ENCODE results near the gene CHST15.
"Not testable (repeated sequence)": the region's sequence is repeated elsewhere in the genome, so short reads cannot be mapped to it uniquely, and the experiment has no call there.

CHST15 gene

DNA sequence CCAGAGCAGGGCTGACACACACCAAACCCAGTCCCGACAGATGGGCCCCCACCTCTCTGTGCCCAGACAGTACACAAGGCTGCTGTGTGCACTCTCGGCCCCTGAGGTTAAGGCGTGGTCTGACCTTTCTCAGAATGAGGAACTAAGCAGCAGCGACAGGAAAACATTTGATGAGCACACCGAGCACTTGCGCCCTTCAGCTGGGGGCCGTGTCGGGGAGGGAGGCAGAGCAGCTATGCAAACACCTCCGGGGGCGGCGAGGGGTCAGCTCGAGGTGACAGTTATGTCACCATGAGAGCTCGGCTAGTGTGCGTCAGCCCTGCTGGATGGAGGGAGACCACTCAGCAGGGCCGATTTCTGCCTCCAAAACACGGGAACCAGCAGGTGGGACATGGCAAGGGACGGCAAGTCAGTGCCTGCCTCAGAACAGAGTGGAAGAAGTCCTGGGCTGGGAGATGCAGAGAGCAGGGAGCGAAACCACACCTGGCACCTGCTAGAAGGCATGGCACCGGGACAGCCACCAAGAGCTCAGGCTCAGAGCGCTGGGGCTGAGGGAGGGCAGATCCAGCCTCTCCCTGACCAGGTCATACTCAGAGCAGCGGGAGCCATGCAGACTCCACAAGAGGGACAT, 57.4 kb downstream of the CHST15 start:
- CTCF ChIA-PET = interaction anchor here (0.5 to 0.9 kb wide), 2 partner anchors 90 to 803 kb away, joined by 3 to 5 read pairs; no protein-coding TSS in a partner anchor
- POLR2A ChIA-PET (ENCODE audit: low non-redundant PET) = no interaction called here
- peak overlapping the region; percentile 35 for H3K27ac ChIP-seq
- DNase-seq (ENCODE audit: low spot score) = no peak
- TF ChIP-seq, protein P1, sequence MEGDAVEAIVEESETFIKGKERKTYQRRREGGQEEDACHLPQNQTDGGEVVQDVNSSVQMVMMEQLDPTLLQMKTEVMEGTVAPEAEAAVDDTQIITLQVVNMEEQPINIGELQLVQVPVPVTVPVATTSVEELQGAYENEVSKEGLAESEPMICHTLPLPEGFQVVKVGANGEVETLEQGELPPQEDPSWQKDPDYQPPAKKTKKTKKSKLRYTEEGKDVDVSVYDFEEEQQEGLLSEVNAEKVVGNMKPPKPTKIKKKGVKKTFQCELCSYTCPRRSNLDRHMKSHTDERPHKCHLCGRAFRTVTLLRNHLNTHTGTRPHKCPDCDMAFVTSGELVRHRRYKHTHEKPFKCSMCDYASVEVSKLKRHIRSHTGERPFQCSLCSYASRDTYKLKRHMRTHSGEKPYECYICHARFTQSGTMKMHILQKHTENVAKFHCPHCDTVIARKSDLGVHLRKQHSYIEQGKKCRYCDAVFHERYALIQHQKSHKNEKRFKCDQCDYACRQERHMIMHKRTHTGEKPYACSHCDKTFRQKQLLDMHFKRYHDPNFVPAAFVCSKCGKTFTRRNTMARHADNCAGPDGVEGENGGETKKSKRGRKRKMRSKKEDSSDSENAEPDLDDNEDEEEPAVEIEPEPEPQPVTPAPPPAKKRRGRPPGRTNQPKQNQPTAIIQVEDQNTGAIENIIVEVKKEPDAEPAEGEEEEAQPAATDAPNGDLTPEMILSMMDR (conservative IDR thresholded peaks at IDR 0.05; ENCODE audit: low read depth) = no peak

GRCh38 chr10:124035306-124035927, 58.0 kb downstream of the CHST15 start:
- TF ChIP-seq, protein P1 (conservative IDR thresholded peaks at IDR 0.05; ENCODE audit: low read depth) = no peak
- POLR2A ChIA-PET (ENCODE audit: low non-redundant PET) = no interaction called here
- peak overlapping the region; percentile 35; the same call in 1 of the 2 replicates for H3K27ac ChIP-seq
- CTCF ChIA-PET = no interaction called here
- DNase-seq (ENCODE audit: low spot score) = no peak

DNA sequence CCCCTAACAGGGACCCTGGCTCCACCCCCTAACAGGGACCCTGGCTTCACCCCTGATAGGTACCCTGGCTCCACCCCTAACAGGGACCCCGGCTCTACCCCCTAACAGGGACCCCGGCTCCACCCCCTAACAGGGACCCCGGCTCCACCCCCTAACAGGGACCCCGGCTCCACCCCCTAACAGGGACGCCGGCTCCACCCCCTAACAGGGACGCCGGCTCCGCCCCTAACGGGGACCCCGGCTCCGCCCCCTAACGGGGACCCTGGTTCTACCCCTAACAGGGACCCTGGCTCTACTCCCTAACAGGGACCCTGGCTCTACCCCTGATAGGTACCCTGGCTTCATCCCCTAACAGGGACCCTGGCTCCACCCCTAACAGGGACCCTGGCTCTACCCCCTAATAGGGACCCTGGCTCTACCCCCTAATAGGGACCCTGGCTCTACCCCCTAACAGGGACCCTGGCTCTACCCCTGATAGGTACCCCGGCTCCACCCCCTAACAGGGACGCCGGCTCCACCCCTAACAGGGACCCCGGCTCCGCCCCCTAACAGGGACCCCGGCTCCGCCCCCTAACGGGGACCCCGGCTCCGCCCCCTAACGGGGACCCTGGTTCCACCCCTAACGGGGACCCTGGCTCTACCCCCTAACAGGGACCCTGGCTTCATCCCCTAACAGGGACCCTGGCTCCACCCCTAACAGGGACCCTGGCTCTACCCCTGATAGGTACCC, 58.7 kb downstream of the CHST15 start:
- DNase-seq (ENCODE audit: low spot score); H3K27ac ChIP-seq; POLR2A ChIA-PET (ENCODE audit: low non-redundant PET): not testable (repeated sequence)
- CTCF ChIA-PET = interaction anchor here (0.6 kb wide), 1 partner anchor 25 kb away, joined by 4 read pairs; no protein-coding TSS in a partner anchor

DNA sequence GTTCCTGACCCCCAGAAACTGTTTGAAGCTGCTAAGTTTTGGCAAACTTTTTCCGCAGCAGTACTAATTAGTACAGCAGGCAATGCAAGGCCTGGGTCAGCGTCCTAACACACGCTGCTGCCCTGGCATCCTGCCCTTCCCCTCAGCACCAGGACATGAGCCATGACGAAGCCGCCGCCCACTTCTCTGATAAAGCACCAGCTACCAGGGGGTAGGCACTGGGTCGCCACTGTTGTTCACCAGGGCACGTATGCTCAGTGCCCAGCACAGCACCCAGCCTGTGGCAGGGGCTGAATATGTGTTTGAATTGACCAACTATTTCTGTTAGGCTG, 59.5 kb downstream of the CHST15 start:
- CTCF ChIA-PET = interaction anchor here (0.6 to 0.7 kb wide), 3 partner anchors 25 to 487 kb away, joined by 3 to 5 read pairs (median 4); no protein-coding TSS in a partner anchor
- H3K27ac ChIP-seq = peak overlapping the region; percentile 8; the same call in 1 of the 2 replicates
- POLR2A ChIA-PET (ENCODE audit: low non-redundant PET) = no interaction called here
- TF ChIP-seq, protein P1 (conservative IDR thresholded peaks at IDR 0.05; ENCODE audit: low read depth) = no peak
- DNase-seq (ENCODE audit: low spot score) = no peak

DNA sequence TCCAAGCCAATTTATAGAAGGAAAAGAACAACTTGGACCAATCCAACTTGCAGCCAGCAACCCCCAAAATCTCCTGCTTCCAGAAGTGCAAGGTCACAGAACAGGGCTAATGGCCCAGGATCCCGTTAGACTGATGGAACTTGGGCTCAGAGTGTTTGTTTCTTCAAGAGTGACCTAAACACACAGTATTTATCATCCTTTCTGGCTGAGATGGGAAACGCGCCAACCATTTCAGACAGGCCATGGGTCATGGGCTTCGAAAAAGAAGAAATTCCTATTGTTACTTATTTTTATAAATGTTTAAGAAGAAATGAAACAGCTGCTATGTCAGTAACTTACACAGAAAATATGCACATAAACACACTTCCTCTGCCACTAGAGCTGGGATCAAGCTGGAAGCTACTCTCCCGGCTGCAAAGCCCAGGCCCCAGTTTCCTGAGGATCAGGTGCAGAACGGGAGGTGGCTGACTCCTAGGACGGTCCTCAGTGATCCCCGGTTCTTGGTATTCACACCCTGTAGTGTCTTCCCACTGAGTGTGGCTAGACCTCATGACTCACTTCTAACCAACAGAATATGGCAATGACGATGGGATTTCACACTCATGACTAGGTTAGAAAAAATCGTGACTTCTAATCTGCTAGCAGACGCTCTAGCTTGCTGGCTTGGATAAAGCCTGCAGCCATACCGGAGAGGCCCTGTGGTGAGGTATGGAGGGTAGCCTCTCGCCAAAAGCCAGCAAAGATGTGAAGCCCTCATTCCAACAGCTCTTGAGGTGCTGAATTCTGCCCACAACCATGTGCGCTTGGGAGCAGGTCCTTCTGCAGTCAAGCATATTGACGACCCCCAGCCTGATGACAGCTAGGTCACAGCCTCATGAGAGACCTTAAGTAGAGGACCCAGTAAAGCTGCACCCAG, 60.2 kb downstream of the CHST15 start:
- ChIA-PET CTCF (interaction anchor here (0.6 to 0.8 kb wide), 3 partner anchors 39 to 1737 kb away, joined by 3 to 5 read pairs (median 5); no protein-coding TSS in a partner anchor), POLR2A (ENCODE audit: low non-redundant PET) (no interaction called here)
- DNase-seq (ENCODE audit: low spot score) = no peak
- TF ChIP-seq, protein P1 (conservative IDR thresholded peaks at IDR 0.05; ENCODE audit: low read depth) = no peak
- peak overlapping the region; percentile 8; the same call in 1 of the 2 replicates for H3K27ac ChIP-seq

DNA sequence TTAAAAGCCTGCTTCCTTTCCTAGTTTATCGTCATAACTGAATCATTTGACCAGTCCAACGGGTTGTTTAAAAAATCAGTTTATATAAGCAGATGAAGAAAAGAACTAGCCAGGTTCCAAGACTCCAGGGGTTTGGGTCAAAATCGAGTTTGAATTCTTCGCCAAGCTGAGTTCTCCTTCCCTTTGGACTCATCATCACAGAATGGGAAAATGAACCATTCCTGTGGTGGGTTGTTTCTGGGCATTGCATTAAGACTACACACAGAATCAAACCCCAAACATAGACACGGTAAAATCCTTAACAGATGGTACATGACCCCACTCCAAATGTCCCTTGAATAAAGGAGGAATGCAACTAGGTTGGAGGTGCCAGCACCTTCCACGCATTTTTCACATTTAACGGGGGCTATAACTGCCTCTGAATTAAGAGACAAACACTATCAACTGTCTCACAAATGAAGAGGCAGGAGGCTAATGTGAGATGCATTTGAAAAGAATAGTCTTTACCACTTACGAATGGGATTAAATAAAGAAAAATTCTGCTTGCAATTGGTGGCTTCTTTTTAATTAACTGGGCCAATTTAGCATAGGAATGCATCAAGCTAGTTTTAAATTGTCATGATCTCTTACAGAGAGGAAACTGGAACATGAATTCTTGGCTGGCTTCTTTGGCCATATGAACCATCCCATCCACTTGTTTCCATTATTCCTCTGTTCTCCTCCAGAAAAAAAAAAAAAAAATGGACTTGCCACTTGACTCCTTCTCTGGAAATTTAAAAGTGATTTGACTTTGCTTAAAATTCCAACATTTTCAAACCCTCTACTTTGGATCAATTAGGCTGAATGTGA, 61.1 kb downstream of the CHST15 start:
- no peak for DNase-seq (ENCODE audit: low spot score)
- CTCF ChIA-PET = interaction anchor here (0.8 kb wide), 1 partner anchor 1738 kb away, joined by 5 read pairs; no protein-coding TSS in a partner anchor
- POLR2A ChIA-PET (ENCODE audit: low non-redundant PET) = no interaction called here
- no peak overlapping the region for H3K27ac ChIP-seq
- TF ChIP-seq, protein P1 (conservative IDR thresholded peaks at IDR 0.05; ENCODE audit: low read depth) = no peak
